A375 (cell line): ENCODE data around the gene CNN3. TPM values are rescaled to one million over a fixed set of nuclear protein-coding genes. Genes with fewer than 3 reads are reported as not detected.

Experiments
- total RNA-seq: library from RNA; depleted of rRNA; stranded (reverse); fragments of >200 nt; shearing (Covaris generic); gene quantifications from 2 replicates; pipeline ENCODE4 v1.2.3, GENCODE V29; 2014; rRNA removed

CNN3 gene
- total RNA-seq: 162 and 184 TPM in 2 replicates

DNA sequence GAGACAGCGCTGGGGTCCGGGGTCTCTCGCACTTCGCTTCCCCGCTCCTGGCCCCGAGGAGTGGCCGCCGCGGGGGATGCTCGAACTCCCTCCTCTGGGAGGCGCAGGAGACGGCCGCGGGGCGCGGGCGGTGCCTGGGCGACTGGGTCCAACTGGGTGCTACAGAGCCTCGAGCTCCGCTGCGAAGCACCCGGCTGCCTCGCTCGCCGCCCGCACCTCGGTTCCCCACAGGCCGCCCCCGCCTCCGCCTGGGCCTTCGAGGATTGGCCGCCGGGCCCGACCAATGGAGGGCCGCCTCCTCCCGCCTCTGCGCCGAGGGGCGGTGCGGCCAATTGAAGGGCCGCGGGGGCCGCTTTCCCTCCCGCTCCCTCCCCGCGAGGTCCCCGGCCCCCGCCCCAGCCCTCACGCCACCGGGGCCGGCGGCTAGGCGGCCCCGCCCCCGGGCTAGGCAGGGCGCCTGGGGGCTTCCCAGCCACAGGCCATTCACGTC lies at the start of gene CNN3:
TSS of gene CNN3 (minus strand) at position 196 of the 490 bp plus-strand sequence. CDS start 216 bp downstream, outside the sequence.

Other genes with a start within 250 kb of the CNN3 start
- 0.23 TPM in 1 of 2 replicates, not detected in the other for gene SLC44A3, start 106.8 kb downstream of the CNN3 start, total RNA-seq
- 2.6 and 5.4 TPM in 2 replicates for gene ALG14, start 145.8 kb upstream of the CNN3 start, total RNA-seq
- gene TLCD4, start 190.2 kb upstream of the CNN3 start, total RNA-seq: 1.2 TPM in 2 replicates